Ishikawa (cell line): ENCODE measurements around the gene CORO7.

ENCODE experiments used
- CEBPB ChIP-seq: IDR thresholded peaks from 2 replicates; pipeline ENCODE4 v1.6.1; 2012
- CREB1 ChIP-seq: IDR thresholded peaks from 2 replicates; pipeline ENCODE4 v1.6.1; 2012; ENCODE audit warnings: low read depth
- EP300 ChIP-seq: IDR thresholded peaks from 2 replicates; pipeline ENCODE4 v1.6.1; 2012; ENCODE audit warnings: borderline replicate concordance
- FOXM1 ChIP-seq: IDR thresholded peaks from 2 replicates; pipeline ENCODE4 v1.6.1; 2012; ENCODE audit warnings: low read depth, borderline replicate concordance
- MAX ChIP-seq: IDR thresholded peaks from 2 replicates; pipeline ENCODE4 v1.6.1; 2012
- NFIC ChIP-seq: IDR thresholded peaks from 2 replicates; pipeline ENCODE4 v1.6.1; 2012
- RAD21 ChIP-seq: IDR thresholded peaks from 2 replicates; pipeline ENCODE4 v1.6.1; 2012; ENCODE audit warnings: low read depth
- TAF1 ChIP-seq: IDR thresholded peaks from 2 replicates; pipeline ENCODE4 v1.6.1; 2012; ENCODE audit warnings: low read depth, mild to moderate bottlenecking
- TCF12 ChIP-seq: IDR thresholded peaks from 2 replicates; pipeline ENCODE4 v1.6.1; 2012; ENCODE audit warnings: low read depth
- USF1 ChIP-seq: IDR thresholded peaks from 2 replicates; pipeline ENCODE4 v1.6.1; 2012
- YY1 ChIP-seq: IDR thresholded peaks from 2 replicates; pipeline ENCODE4 v1.6.1; 2012; ENCODE audit warnings: low read depth
- TF ChIP-seq, protein P1 (sequence below): IDR thresholded peaks from 2 replicates; pipeline ENCODE4 v1.6.1; 2012; ENCODE audit warnings: low read depth, mild to moderate bottlenecking

- TF ChIP-seq TAF1 (no peak), CEBPB (no peak), RAD21 (no peak), TCF12 (no peak), EP300 (no peak), CREB1 (no peak), USF1 (no peak), YY1 (no peak), MAX (no peak), NFIC (no peak), FOXM1 (no peak)
- TF ChIP-seq, protein P1, sequence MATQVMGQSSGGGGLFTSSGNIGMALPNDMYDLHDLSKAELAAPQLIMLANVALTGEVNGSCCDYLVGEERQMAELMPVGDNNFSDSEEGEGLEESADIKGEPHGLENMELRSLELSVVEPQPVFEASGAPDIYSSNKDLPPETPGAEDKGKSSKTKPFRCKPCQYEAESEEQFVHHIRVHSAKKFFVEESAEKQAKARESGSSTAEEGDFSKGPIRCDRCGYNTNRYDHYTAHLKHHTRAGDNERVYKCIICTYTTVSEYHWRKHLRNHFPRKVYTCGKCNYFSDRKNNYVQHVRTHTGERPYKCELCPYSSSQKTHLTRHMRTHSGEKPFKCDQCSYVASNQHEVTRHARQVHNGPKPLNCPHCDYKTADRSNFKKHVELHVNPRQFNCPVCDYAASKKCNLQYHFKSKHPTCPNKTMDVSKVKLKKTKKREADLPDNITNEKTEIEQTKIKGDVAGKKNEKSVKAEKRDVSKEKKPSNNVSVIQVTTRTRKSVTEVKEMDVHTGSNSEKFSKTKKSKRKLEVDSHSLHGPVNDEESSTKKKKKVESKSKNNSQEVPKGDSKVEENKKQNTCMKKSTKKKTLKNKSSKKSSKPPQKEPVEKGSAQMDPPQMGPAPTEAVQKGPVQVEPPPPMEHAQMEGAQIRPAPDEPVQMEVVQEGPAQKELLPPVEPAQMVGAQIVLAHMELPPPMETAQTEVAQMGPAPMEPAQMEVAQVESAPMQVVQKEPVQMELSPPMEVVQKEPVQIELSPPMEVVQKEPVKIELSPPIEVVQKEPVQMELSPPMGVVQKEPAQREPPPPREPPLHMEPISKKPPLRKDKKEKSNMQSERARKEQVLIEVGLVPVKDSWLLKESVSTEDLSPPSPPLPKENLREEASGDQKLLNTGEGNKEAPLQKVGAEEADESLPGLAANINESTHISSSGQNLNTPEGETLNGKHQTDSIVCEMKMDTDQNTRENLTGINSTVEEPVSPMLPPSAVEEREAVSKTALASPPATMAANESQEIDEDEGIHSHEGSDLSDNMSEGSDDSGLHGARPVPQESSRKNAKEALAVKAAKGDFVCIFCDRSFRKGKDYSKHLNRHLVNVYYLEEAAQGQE = no peak
Measured at GRCh38 chr16:4375717-4376116, 40.7 kb downstream of the CORO7 start.
